ENCODE data around the gene RSPH10B.
A peak's percentile ranks its signal among the peaks of the same experiment; 100 is the strongest.
"Not testable (repeated sequence)": the region's sequence is repeated elsewhere in the genome, so short reads cannot be mapped to it uniquely, and the experiment has no call there.

RSPH10B gene

DNA sequence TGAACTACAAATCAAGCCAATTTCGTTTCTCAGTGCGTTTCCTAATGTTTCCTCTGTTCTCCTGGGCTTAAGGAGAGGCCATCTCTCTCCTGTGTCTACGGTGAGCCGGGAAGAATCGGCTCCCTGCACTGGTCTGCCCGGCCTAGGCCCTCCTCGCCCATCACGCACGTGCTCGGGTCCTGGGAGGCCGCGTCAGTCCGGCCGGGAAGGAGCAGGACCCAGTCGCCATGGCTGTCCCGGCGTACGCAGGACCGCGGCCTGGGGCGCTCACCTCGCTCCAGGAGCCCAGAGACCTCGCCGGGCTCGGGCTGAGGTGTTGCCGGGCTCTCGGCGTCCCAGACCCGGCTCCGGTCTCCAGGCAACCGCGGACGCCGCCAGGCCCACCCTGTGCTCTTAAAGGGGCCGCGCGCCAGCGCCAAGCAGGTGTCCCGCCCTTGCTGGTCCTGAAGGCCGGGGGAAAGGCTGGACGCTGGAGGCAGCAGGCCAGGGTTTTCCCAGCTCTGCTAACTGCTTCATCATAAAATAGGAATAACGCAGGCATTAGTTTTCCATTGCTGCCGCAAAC lies at the start of gene RSPH10B:
RSPH10B (minus strand) TSS at position 343 of the 565 bp plus-strand sequence. CDS start 3,573 bp downstream, outside the sequence.
- DNase-seq: not testable (repeated sequence)

DNA sequence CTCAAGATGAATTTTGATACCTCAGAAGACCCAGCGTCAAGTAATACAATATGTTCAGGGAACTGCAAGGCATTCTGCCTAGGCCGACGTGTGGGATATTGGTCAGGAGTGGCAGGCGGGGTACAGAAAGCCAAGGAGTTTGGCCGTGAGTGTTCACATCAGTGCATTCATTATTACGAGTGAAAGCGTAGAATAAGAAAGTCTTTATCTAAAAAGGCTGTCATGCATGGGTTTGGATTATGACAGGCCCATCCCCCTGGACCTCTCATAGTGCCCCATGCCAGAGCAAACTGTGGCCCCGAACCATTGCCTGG lies 46.1 kb upstream of the RSPH10B start:
- no peak for DNase-seq

- DNase-seq: no peak
Observed at GRCh38 chr7:6015917-6016652, 45.6 kb upstream of the RSPH10B start.

- DNase-seq: no peak
Observed at GRCh38 chr7:6012355-6013104, 42.0 kb upstream of the RSPH10B start.

DNA sequence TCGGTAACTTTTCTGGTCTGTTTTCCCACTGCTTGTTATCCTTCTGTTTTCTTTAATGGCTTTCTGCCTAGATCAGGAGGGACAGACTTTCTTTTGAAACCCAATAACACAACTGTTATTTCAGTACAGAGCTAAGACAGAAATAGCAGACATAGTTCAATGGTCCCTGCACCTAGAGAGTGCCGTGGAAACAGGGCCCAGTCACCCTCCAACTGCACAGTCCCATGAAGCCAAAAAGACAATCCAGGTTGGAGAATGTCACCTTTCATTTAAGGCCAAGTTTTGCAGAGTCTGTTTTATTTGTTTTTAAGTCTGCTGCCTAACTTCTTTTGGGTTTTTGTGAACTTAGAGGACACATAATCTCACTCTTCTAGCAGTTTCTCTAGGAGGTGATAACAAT lies 41.1 kb upstream of the RSPH10B start:
- DNase-seq: no peak

DNA sequence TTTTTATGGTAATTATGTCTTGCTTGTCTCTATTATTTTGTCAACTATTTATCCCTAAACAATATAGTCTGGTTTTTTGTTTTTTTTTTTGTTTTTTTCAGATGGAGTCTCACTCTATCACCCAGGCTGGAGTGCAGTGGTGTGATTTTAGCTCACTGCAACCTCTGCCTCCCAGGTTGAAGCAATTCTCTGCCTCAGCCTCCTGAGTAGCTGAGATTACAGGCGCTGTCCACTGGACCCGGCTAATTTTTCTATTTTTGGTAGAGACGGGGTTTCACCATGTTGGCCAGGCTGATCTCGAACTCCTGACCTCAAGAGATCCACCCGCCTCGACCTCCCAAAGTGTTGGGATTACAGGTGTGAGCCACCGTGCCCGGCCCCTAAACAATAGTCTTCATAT lies 39.9 kb upstream of the RSPH10B start:
- DNase-seq: not testable (repeated sequence)

- peak; percentile 96 for DNase-seq
Observed at GRCh38 chr7:6008668-6009611, 38.5 kb upstream of the RSPH10B start, which contains the start of the genes AIMP2 and PMS2. TSS of gene AIMP2 (plus strand) at chr7:6009272. CDS start at chr7:6009364, 92 bp downstream. TSS of gene PMS2 (minus strand) at chr7:6009049. CDS start at chr7:6009019, 30 bp downstream.

DNA sequence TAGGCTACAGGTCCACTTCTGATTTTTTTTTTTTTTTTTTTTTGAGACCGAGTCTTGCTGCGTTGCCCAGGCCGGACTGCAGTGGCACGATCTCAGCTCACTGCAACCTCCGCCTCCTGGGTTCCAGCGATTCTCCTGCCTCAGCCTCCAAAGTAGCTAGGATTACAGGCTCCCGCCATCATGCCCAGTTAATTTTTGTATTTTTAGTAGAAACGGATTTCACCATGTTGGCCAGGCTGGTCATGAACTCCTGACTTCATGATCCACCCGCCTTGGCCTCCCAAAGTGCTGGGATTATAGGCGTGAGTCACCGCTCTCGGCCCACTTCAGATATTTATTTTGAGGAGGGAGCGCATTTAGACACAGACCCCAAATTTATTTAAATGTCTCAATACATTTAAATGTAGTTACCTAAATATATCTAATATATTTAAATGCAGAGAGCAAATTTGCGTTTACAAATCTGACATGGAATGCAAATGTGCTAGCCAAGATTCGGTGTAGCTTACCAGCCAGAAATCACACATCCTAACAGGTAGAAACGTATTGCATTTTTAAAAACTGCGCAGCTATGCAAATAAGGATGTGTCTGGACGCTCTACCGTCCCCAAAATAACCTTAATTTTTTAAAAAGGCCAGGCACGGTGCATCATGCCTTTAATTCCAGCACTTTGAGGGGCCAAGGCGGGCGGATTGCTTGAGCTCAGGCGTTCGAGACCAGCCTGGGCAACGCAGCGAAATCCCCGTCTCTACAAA lies 37.5 kb upstream of the RSPH10B start:
- DNase-seq: not testable (repeated sequence)

- no peak for DNase-seq
Observed at GRCh38 chr7:6007386-6007785, 36.9 kb upstream of the RSPH10B start.

DNA sequence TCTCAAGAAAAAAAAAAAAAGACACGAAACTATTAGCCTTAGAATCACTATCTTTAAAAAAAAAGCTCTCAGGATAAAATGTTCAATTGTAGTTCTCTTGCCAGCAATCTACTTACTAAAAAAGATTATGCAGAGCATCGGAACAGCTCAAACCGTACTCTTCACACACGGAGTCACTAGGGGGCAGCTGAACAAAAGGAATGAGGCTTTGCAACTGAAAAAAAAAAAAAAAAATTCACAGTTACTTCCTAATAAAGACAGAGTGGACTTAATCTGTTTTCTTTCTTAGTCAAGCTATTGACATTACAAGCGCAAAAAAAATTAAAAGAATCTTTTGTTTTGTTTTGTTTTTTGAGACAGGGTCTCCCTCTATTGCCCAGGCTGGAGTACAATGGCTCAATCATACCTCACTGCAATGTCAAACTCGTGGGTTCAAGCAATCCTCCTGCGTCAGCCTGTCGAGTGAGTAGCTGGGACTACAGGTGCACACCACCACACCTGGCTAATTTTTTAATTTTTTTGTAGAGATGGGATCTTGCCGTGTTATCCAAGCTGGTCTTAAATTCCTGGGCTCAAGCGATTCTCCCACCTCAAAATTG lies 26.8 kb upstream of the RSPH10B start:
- no peak for DNase-seq

GRCh38 chr7:5987061-5987460 lies 16.6 kb upstream of the RSPH10B start:
- not testable (repeated sequence) for DNase-seq

- DNase-seq: not testable (repeated sequence)
Observed at GRCh38 chr7:5979680-5980314, 9.3 kb upstream of the RSPH10B start.

GRCh38 chr7:5973580-5973979 lies 3.1 kb upstream of the RSPH10B start:
- DNase-seq: not testable (repeated sequence)

GRCh38 chr7:5963810-5964209 lies 6.7 kb downstream of the RSPH10B start:
- not testable (repeated sequence) for DNase-seq

- DNase-seq: not testable (repeated sequence)
Observed at GRCh38 chr7:5963205-5963604, 7.3 kb downstream of the RSPH10B start.

DNA sequence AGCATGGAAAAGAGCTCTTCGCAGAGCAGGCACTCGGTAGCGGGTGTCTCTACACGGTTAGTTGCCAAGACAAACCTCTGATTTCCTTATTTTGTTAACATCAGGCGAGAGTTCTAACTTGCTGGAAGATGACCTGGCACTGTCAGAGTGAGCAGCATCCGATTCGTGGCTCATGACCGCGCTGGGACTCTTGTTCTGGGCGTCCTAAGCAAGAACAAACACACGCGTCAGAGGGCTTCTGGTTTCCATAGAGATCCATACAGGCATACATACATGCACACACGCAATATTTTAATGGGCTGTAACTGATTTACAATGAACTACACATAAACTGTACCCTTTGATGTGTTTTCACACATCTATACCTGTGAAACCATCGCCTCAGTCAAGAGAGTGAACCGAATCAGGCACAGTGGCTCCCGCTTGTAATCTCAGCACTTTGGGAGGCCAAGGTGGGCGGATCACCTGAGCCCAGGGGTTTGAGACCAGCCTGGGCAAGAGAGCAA lies 35.5 kb downstream of the RSPH10B start:
- not testable (repeated sequence) for DNase-seq

DNA sequence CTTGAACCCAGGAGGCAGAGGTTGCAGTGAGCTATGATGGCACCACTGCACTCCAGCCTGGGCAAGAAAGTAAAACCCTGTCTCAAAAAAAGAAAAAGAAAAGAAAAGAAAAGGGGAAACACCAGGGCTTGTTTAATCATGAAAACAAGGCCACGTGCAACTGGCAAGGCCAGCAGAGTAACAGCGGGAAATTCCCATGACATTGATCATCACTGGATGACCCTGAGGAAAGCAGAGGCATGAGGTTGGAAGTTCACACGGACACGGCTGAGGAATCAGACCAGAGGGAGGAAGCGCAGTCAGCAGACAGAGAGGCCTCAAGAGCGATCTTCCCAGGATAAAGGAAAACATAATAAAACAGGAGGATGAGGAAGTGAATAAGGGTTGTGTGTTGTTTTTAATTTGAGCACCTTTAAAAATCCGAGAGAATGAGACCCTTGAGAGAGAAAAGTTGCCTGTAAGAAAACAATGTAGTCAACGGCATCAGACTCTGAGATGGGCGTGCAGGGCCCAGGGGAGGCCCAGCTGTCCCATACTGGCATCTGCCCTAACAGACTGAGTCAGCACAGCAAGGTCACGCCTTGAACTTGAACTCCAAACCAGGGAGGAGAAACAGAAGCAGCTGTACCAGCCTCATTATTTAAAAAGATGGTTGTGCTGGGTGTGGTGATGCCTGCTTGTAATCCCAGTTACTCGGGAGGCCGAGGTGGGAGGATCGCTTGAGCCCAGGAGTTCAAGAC lies 38.4 kb downstream of the RSPH10B start:
- DNase-seq: not testable (repeated sequence)

DNA sequence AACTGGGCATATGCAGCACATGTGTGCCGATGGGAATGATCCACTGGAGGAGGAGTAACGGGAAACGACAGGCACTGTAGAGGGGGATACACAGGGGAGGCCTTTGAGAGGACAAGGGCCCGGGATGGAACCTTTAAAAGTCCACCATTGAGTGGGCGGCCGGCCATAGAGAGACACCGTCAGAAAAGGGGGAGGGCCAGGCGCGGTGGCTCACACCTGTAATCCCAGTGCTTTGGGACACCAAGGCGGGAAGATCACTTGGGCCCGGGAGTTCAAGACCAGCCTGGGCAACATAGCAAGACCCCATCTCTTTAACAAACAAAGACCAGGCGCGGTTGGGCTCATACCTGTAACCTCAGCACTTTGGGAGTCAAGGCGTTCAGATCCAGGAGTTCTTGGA lies 39.2 kb downstream of the RSPH10B start:
- DNase-seq: not testable (repeated sequence)

DNA sequence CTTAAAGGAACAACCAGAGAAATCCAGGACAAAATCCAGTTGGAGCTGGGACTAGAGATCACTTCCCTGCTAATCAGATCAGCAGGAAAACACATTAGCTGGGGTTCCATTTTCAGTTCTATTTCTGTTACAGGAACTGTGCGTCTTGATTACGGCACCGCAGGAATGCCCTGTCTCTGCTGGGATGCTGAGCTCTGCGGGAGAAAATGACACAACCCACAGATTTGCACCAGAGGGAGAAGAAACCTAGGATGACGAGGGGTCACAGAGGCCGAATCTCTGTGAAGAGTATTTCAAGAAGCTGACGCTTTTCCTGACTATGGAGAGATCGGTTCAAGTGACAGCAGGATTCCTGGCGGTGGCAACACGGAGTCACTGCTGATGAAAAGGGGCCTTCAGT lies 40.2 kb downstream of the RSPH10B start:
- not testable (repeated sequence) for DNase-seq

All from NCI-H1417 treated with DMSO at 0.1 percent for 48 hours (cell line).